Stimulated activated CD4-positive, alpha-beta T cell treated with anti-CD3 and anti-CD28 coated beads, TNF-alpha, amount 100 ng/mL, for 24 hours (primary cell): ENCODE measurements around the gene CASP14.
"Not testable (repeated sequence)": the region's sequence is repeated elsewhere in the genome, so short reads cannot be mapped to it uniquely, and the experiment has no call there.

Experiments
- DNase-seq, 3 experiments: peaks; one replicate each; pipeline ENCODE4 v3.0.0-alpha.2; 2020; ENCODE audit warnings: low read depth in 3 of 3

The CASP14 gene, protein sequence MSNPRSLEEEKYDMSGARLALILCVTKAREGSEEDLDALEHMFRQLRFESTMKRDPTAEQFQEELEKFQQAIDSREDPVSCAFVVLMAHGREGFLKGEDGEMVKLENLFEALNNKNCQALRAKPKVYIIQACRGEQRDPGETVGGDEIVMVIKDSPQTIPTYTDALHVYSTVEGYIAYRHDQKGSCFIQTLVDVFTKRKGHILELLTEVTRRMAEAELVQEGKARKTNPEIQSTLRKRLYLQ

DNA sequence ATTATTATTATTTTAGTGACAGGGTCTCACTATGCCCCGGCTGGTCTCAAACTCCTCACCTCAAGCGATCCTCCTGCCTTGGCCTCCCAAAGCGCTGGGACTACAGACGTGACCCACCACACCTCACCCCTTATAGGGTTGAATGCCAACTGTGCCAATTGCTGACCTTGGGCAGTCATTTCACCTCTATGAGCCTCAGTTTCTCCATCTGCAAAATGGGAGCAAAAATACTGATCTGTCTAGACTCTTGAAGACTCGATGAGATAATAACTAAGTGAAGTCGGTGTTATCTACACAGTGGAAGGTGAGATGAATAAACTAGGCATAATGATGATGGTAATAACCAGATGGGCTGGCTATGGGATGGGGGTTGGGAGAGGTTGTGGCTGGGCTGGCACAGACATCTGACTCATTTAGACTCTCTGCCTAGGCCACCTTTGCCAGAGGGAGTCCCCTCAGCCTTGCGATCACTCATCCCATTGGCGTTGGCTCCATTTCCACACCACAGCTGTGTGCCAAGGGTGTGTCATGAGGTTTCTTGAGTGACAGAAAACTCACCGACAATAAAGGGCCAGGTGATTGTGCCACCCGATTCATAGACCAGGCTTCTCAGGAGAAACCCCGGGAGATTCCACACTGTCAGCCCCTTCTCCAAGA, at the start of gene CASP14:
Gene CASP14, plus strand, starts transcription at position 596 of the 657 bp plus-strand sequence. CDS start 2,772 bp downstream, outside the sequence.
- no peak for DNase-seq

DNA sequence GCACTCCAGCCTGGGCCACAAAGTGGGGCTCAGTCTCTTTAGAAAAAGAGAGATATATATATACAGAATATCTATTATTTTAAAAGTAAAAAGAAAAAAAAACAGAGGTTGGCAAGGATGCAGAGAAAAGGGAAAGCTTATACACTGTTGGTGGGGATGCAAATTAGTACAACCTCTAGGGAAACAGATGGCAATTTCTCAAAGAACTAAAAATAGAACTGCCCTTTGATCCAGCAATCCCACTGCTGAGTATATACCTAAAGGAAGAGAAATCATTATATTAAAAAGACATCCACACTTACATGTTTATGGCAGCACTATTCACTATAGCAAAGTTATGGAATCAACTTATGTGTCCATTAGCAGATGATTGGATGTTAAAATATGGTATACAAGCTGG, 41.0 kb upstream of the CASP14 start:
- no peak for DNase-seq

DNA sequence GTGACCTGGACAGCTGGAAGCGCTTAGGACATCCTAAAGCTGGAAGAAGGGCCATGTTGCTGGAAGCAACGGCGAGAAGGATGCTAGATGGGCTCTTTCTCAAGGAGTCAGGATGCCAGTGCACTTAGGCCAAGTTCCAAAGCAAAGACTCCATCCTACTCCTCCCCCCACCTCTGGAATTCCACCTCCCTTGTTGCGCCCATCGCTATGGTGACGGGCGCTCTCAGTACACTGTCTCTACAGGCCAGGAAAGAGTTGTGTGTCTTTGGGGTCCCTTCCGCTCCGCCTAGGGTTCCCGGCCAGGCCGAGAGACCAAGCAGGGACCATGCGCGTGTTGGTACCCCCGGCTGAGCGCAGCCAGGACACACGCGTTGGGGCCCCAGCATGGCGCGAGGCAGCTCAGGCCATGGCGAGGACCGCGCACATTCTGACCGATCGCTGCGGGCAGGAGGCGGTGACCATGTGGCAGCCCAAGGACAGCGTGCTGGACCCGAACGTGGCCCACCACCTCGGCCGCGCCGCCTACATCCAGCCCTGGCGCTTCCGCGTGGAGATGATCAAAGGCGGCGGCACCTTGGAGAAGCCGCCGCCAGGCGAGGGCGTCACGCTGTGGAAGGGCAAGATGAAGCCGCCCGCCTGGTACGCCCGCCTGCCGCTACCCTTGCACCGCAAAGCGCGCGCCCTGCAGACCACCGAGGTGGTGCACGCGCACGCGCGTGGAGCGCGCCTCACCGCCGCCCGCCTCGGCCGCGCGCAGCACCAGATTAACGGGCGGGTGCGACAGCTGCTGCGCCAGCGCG, 38.6 kb upstream of the CASP14 start:
- no peak for DNase-seq

DNA sequence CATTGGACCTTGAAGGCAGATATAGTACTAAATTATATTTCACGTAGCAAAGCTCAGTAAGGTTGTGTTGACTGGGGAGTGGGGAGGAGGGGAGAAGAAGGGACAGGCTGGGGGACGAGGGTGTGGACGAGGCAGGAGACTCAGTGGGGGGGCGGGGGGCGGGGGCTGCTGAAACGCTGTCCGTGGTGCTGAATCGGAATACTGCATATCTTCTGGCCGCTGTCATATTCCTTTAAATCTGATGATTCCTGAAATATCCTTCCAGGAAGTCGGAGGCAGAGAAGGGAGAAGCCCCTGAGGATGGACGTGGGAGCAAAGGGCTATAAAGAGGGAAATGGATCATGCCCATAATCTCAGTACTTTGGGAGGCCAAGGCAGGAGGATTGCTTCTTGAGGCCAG, 34.7 kb upstream of the CASP14 start:
- DNase-seq, result no peak

DNA sequence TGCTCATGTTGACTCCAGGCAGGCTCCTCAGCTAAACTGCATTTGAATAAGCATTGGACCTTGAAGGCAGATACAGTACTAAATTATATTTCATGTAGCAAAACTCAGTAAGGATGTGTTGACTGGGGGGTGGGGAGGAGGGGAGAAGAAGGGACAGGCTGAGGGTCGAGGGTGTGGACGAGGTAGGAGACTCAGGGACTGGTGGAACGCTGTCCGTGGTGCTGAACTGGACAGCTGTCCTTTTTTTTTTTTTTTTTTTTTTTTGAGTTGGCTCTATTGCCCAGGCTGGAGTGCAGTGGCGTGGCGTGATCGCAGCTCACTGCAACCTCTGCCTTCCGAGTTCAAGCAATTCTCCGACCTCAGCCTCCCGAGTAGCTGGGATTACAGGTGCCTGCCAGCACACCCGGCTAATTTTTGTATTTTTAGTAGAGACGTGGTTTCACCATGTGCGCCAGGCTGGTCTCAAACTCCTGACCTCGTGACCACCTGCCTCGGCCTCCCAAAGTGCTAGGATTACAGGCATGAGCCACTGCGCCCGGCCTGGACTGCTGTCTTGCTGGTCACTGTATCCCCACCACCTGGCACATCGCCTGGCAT, 33.2 kb upstream of the CASP14 start:
- no peak for DNase-seq

DNA sequence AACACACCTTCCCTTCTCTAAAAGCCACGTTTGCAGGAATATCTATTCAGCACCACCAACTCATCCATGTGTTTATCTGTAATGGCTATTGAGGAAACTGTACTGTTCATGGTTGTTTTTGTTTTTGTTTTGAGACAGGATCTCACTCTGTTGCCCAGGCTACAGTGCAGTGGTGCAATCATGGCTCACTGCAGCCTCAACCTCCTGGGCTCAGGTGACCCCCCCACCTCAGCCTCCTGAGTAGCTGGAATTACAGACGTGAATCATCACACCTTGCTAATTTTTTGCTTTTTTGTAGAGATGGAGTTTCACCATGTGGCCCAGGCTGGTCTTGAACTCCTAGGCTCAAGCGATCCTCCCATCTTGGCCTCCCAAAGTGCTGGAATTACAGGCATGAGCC, 30.4 kb upstream of the CASP14 start:
- not testable (repeated sequence) for DNase-seq

DNA sequence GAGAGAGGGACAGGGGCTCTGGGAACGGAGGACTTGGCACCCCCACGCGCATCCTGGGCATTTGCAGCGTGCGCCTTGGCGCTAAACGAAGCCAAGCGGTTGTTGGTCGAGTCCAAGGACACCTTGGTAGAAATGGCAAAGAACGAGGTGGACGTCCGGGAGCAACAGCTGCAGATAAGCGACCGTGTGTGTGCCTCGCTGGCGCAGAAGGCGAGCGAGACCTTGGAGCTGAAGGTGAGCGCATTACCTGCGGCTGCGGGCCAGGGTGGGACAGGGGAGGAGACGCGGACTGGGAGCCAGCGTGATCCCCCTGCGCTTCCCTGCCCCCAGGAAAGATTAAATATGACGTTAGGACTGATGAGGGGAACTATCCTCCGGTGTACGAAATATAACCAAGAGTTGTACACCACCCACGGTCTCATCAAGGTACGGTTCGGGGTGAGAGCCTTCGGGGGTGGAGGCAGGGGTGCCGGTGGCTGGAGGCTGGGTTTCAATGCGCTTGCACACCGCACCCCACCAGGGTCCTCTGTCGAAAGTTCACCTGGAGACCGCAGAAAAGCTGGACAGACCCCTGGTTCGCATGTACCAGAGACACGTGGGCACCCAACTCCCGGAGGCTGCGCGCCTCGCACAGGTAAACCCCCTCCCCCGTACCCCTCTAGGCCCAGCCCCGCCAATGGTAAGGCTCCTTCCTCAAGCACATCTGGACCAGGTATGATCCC, 27.8 kb upstream of the CASP14 start:
- no peak for DNase-seq

DNA sequence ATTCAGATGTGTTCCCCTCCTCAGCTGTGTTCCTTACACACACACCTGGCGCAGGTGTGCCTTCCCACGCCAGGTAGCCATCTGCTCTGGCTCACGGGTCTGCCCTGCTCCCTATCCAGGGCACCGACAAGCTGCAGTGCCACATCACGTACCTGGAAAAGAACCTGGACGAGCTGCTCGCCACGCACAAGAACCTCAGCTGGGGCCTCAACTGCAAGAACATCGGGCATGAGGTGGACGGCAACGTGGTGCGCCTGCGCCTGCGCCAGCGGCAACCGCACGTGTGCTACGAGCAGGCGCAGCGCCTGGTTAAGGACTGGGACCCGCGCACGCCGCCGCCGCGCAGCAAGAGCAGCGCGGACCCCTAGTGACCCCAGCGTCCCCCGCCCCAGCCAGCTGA, 26.5 kb upstream of the CASP14 start:
- DNase-seq, result no peak

DNA sequence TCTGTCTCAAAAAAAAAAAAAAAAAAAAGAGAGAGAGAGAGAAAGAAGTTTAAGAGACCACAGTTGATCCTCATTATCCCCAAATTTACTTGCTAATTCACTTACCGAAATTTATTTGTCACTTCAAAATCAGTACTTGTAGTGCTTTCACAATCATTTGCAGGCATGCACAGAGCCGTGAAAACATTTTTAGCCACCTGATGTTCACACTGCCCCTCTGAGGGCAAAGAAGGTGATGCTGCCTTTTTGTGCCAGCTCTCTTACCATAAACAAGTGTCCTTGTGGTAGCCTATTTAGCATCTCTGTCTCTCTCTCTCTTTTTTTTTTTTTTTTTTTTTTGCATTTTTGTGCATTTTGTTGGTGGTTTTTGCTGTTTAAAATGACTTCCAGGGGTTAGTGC, 24.1 kb upstream of the CASP14 start:
- DNase-seq, result no peak

DNA sequence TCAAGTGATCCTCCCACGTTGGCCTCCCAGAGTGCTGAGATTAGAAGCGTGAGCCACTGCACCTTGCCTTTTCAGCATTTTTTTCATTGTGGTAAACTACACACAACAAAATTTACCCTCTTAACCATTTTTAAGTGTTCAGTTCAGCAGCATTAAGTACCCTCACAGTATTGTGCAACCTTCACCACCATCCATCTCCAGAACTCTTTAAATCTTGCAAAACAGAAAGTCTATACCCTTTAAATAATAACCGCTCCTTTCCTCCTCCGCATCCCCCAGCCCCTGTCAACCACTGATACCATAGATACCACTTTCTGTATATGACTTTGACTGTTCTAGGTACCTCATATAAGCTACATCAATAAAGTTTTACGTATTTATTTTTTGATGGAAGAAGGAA, 20.8 kb upstream of the CASP14 start:
- DNase-seq, result no peak

DNA sequence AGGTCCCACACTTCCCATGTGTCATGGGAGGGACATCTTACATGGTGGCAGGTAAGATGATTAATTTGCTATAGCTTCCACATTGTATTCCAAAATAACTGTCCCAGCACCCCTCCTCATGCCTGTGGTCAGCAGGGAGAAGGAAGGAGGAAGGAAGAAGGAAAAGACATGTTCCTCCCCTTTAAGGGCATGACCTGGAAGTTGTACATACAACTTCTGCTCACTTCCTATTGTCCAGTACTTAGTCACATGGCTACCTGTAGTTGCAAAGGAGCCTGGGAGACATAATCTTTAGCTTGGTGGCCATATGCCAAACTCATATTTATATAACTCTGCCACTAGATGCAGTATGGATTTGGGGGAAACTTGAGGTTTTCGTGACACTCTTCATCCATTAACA, 17.6 kb upstream of the CASP14 start:
- no peak for DNase-seq

DNA sequence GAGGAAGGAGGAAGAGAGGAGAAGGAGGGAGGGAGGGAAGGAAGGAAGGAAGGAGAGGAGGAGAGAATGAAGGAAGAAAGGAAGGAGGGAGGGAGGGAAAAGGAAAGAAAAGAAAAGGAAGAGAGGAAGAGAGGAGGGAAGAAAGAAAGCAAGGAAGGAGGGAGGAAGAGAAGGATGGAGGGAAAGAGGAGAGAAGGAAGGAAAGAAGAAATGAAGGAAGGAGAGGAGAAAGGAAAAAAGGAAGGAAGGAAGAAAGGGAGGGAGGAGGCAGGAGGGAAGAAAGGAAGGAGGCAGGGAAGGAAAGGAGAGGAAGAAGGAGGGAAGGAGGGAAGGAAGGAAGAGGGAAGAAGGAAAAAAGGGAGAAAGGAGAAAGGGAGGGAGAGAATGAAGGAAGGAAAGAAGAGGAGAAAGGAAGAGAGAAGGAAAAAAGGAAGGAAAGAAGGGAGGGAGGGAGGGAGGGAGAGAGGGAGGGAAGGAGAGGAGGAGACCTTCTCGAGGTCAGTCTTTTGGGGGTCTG, 13.4 kb upstream of the CASP14 start:
- DNase-seq, result no peak

DNA sequence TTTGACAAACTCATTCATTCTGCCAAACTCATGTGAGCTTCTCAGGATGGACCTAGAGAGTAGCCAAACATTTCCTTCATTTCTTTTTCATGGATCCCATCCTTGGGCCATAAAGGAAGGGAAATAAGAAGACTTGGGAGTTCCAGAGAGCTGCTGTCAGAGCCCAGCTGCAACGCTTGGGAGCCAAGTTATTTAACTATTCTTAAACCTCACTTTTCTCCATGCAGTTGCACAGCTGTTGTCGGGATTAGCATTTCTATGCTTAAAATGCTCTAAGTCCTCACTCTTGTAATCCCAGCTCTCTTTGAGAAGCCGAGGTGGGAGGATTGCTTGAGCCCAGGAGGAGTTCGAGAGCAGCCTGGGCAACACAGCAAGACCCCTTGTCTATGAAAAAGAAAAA, 11.7 kb upstream of the CASP14 start:
- no peak for DNase-seq

DNA sequence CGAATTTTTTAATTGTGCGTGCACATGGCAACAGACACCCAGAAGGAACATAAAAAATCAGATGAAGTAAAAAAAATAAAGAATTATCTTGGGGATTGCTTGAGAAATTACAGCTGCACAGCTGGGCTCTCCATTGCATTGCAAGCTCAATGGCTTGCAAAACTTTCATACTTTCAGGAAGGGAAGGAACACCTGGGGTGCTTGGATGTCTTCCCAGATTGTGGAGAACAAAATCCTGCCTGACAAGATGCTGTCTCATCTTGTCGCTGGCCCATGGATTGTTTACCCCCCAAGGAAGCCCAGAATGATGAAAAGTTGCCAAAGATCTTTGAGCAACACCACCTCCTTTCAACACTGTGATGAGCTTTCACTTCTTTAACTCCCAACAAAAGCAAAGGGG, 11.0 kb upstream of the CASP14 start:
- no peak for DNase-seq

DNA sequence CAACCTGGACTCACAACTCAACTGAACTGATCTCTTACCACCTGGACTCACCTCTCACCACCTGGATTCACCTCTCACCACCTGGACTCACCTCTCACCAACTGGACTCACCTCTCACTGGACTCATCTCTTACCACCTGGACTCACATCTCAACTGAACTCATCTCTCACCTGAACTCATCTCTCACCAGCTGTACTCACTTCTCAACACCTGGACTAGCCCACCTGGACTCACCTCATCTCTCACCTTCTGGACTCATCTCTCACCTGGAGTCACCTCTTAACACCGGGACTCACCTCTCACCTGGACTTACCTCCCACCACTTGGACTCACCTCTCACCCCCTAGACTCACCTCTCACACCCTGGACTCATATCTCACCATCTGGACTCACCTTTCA, 7.3 kb upstream of the CASP14 start:
- DNase-seq, result no peak

DNA sequence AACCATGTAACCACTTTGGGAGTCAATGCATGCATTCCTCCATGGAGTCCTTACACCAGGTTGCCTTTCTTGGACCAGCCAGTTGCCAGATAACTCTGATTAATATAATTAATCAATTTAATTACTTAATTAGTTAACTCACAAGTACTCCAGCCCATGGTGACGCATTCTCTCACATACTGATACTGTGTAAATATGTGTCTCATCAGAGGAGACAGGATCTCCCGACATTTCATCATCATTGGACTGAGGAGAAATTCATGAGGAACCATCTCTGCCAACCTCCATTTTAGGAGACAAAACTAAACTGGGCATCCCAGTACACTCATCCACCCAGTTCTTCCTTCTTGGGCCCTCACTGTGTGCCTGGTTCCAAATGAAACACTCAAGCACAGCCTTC, 6.5 kb upstream of the CASP14 start:
- no peak for DNase-seq

DNA sequence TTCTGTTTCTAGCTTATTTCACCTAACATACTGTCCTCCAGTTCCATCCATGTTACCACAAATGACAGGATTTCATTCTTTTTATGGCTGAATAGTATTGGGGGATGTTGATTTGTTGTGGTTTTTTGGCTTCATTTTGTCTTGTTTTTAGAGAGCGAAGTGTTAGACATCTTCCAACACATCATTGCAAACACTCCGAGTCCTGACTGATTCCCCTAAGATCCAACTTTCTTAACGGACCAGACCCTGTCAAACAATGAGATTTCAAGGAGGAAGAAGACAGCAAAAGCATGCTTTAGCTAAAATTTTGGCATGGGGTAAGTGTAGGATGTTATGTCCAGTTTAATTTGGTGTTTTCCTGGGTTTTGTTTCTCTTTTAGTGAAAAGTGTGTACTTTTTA, 3.8 kb upstream of the CASP14 start:
- DNase-seq, result no peak

DNA sequence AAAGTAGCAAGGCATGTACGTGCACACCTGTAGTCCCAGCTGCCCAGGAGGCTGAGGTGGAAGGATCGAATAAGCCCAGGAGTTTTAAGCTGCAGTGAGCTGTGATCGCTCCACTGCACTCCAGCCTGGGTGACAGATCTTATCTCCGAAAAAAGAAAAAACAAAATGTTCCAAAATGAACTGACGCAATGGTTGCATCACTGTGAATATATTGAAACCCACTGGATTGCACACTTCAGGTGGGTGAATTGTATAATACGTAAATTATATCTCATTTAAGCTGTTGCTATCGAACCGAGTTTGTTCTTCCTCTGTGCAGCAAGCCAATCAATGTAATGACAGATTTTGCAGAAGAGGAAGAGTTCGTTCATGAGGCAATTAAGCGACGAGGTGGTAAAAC, 1.6 kb upstream of the CASP14 start:
- no peak for DNase-seq

DNA sequence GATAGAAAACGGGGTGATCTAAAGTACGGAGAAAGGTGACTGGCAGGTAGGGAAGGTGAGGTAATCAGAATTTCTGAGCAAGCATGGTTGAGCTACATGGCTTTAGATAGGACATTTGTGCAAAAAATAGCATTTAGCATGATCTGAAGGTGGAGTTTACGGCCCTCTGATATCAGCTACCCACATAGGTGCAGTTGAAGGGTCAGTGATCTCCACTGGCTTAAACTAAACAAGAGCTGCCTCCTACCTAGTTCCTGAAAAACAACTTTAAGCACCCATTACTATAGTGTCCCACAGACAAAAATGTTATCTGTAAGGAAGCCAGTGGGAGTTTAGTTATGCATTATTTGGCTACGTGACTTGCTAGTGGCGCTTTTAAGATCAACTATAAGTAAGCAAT, 1.2 kb upstream of the CASP14 start:
- no peak for DNase-seq

DNA sequence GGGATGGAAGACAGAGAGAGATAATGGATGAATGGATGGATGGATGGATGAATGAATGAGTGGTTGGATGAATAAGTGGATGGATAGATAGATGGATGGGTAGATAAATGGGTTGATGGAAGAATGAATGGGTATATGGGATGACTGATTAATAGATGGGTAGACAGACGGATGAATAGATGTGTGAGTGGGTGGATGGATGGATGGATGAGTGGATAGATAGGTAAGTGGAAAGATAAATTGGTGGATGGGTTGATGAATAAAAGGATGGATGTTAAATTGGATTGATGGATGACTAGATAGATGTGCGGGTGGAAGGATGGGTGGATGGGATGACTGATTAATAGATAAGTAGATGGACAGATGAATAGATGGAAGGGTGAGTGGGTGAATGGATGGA, 1.4 kb downstream of the CASP14 start:
- DNase-seq, result no peak

DNA sequence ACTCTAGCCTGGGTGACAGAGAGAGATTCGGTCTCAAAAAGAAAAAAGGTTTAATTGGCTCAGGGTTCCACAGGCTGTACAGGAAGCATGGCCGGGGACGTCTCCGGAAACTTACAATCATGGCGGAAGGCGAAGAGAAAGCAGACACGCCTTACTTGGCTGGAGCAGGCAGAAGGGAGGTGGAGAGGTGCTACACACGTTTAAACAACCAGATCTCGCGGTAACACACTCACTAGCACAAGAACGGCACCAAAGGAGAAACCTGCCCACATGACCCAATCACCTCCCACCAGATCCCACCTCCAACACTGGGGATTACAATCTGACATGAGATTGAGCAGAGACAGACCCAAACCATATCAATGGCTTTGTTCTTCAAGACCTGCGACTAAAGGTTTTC, 12.8 kb downstream of the CASP14 start:
- DNase-seq, result no peak

DNA sequence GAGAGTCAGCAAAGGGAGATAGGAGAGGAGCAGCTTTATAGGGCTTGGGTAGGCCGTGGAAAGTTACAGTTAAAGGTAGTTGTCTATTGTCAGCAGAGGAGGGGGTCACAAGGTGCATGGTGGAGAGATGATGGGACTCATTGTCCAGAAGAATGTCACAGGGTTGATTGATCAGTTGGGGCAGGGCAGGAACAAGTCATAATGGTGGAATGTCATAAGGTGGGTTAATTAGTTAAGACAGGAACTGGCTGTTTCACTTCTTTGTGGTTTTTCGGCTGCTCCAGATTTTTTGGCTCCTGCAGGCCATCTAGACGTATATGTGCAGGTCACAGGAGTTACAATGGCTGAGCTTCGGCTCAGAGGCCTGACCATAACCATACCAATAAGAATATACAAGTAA, 21.1 kb downstream of the CASP14 start:
- not testable (repeated sequence) for DNase-seq
